Astrocyte of the cerebellum (primary cell): ENCODE results near the gene PDC.

Source experiments
- DNase-seq: peaks from one replicate; pipeline ENCODE4 v3.0.0-alpha.2; 2011; ENCODE audit warnings: low read depth
- H3K4me3 ChIP-seq: 2 replicates; pipeline ENCODE4 v1.5.1; 2011; ENCODE audit warnings: mild to moderate bottlenecking, low read depth, low read length, moderate library complexity
- in situ Hi-C: cut with HindIII; loops from 2 replicates; pipeline ENCODE4 v1.10.0; 2017; ENCODE audit warnings: low sequenced_read_pairs
- TF ChIP-seq, protein P1 (sequence below): IDR thresholded peaks from 2 replicates; pipeline ENCODE4 v1.5.1; 2012; ENCODE audit warnings: low read length, low read depth, moderate library complexity, mild to moderate bottlenecking; ENCODE audit errors: missing control alignments

Gene PDC

DNA sequence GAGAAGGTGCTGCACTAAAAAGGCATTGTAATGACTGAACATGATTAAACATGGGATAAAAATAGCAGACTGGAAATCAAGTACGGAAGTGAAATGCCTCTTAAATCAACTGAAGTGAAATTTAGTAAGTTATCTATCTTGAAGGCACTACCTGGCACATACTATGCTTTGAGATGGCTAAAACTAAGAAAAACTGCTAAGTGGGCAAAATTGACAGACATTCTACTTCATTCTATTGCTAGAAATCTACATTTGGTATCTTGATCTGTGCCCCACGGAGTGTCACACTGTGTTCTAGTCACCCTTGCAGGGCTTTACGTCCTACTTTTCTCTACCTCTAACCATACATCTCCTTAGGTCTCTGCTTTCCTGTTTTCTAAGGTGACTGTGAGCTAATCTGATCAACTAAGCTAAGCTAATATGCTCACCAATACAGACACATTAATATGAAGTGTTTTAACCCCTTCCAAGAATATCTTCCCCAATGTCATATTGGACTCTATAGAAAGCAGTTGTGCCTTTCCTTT lies 4.1 kb downstream of the PDC start:
- in situ Hi-C loops, result no loop called here

DNA sequence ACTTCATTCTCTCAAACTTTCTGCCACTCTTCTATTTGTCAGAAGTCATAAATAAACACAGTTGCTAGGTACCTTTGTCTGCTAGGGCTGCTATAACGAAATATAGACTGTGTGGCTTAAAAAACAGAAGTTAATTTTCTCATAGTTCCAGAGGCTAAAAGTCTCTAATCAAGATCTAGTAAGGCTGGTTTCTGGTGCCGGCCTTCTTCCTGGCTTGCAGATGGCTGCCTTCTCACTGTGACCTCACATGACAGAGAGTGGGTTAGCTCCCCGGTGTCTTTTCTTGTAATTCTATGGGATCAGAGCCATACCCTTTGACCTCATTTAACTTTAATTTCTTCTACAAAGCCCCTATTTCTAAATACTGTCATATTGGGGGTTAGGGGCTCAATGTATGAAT lies 5.9 kb downstream of the PDC start:
- in situ Hi-C loops, result no loop called here
- no peak for DNase-seq
- TF ChIP-seq, protein P1, sequence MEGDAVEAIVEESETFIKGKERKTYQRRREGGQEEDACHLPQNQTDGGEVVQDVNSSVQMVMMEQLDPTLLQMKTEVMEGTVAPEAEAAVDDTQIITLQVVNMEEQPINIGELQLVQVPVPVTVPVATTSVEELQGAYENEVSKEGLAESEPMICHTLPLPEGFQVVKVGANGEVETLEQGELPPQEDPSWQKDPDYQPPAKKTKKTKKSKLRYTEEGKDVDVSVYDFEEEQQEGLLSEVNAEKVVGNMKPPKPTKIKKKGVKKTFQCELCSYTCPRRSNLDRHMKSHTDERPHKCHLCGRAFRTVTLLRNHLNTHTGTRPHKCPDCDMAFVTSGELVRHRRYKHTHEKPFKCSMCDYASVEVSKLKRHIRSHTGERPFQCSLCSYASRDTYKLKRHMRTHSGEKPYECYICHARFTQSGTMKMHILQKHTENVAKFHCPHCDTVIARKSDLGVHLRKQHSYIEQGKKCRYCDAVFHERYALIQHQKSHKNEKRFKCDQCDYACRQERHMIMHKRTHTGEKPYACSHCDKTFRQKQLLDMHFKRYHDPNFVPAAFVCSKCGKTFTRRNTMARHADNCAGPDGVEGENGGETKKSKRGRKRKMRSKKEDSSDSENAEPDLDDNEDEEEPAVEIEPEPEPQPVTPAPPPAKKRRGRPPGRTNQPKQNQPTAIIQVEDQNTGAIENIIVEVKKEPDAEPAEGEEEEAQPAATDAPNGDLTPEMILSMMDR, result no peak
- H3K4me3 ChIP-seq, result no peak overlapping the region

More for the DNA sequence above, 4.1 kb downstream of the PDC start:
- no peak overlapping the region for H3K4me3 ChIP-seq
- TF ChIP-seq, protein P1, result no peak
- no peak for DNase-seq

DNA sequence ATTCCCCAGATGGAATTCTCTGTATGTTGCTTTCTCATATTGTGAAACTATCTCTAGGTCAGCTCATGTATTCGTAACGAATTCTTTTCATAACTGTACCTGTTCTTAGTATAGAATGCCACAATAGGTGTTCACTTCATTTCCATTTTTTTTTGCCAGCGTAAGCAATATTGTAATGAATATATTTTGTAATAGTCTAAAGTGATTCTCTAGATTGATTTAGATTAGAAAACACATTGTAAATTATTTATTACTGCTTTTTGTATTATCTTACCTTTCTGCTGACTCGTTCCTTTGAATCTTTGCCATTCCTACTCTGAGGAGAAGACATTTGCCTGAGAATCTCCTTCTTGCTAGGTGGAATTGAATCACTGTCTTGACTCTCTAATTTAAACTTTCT lies 14.8 kb downstream of the PDC start:
- H3K4me3 ChIP-seq, result no peak overlapping the region
- DNase-seq, result no peak
- in situ Hi-C loops, result no loop called here
- TF ChIP-seq, protein P1, result no peak

DNA sequence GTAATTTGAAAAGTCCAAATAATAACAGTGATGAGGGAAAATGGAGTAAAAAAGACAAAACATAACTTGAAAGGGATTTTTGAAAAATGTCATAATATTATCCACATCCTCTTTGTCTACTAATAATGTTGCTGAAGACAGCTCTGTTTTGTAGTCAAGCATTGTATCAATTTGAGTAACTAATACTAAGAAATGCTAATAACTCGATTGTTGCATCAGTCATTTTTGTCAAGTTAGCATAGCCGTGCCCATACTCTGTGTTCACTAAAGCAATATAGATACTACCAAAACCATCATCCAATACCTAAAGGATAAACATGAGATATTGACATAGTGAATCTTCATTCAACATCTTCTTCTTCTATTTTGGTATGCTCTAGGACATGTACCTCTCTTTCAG lies 17.3 kb downstream of the PDC start:
- in situ Hi-C loops, result no loop called here
- DNase-seq, result no peak
- TF ChIP-seq, protein P1, result no peak
- no peak overlapping the region for H3K4me3 ChIP-seq

DNA sequence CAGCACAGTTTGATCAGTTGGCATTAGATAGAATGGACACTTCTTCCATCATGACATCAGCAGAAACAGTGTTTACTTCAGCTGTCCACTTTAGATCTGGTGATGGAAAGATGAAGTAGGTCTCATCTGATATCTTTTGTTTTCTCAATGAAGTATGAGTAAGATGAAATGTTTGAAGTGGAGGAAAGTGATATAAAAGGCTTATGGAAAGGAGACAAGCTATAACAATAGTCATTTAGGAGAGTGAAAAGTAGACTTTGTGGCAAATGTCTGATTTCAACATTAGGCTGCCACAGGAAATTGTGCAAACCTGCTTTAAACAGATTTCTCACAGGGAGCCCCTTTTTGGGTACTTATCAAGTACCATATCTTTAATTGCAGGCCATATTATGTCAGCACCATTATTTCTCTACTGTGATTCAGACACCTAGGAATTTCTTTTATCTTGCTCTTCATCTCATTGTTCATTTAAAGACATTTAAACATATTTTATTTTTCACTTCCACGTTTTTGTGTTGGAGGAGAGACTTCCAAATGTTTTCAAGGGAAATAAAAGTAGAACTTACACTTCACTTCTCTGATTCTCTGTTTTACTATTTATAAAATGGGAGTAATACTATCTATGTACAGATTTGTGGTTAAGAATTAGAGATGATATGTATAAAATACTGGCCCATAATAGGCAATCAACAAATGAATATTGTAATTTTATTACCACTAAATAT lies 18.1 kb downstream of the PDC start:
- H3K4me3 ChIP-seq, result no peak overlapping the region
- DNase-seq, result peak; percentile 4
- in situ Hi-C loops, result no loop called here
- TF ChIP-seq, protein P1, result no peak

DNA sequence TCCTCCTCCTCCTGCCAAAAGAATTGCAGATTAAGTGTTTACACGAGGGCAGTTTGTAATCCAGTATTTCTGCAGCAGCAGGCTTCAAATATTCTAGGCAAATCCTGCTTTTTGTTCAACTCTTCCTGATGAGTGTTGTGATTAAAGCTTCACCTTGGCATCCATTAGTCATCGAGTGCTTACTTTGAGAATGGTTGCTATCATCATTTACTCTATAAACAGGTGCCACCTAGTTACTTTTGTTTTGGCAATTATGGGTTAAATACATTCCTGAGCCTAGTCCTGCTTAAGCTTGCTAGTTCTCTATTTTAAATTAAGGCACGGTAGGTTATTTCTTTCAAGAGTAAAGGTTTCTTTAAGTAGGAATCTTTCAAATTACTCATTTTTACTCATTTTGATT lies 20.3 kb downstream of the PDC start:
- TF ChIP-seq, protein P1, result no peak
- in situ Hi-C loops, result no loop called here
- no peak for DNase-seq
- no peak overlapping the region for H3K4me3 ChIP-seq
